AG08395 (cell line): ENCODE data around the gene ZNF350.
"Not testable (repeated sequence)": the region's sequence is repeated elsewhere in the genome, so short reads cannot be mapped to it uniquely, and the experiment has no call there.

Source experiments
- DNase-seq: peaks from one replicate; pipeline ENCODE4 v3.0.0; 2012; ENCODE audit warnings: mixed read lengths, low spot score

The ZNF350 gene

DNA sequence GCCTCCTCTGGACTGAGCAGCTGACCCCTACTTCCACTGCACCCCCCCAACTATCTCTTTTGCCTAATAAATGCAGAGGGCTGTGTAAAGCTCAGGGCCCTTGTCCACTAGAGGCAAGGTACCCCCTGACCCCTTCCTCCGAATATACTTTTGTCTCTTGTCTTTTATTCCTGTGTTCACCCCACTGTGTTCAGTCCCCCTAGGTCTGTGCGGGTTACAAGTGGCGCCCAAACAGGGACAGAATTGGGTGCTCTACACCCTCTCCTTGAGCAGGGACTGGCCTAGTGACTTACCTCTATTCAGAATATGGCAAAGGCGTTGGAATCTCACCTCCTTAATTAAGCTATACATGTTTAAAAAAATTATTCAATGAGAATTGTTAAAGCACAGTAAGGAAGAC, 15.0 kb downstream of the ZNF350 start:
- no peak for DNase-seq

DNA sequence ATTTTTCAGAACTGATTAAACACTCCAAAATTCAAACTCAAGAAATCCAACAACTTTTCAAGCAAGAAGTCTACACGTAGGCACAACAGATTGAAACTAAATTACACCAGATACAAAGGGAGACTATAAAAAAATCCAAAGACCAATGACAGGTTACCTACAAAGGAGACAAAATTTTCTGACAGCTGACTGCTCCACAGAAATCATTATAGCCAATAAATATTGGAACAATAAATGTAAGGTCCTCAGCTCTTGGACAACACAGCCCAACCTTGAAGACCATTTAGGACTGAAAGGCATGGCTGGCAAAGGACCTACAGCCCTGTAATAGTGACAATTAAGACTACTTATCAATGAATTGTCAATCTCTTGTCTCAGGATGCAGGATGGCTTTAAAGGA, 15.9 kb downstream of the ZNF350 start:
- no peak for DNase-seq

- DNase-seq: no peak
Measured at GRCh38 chr19:51965583-51965982, 21.1 kb downstream of the ZNF350 start.

DNA sequence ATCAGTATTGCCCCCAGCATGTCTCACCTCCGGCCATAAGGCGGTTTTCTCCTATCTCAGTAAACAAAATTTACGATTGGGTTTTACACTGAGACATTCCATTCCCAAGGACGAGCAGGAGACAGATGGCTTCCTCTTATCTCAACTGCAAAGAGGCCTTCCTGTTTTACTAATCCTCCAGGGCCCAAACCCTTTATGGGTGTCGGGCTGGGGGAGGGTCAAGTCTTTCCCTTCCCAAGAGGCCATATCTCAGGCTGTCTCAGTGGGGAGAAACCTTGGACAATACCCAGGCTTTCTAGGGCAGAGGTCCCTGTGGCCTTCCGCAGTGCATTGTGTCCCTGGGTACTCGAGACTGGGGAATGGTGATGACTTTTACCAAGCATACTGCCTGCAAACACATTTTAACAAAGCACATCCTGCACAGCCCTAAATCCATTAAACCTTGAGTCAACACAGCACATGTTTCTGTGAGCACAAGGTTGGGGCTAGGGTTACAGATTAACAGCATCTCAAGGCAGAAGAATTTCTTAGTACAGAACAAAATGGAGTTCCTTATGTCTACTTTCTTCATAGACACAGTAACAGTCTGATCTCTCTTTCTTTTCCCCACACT, 25.9 kb downstream of the ZNF350 start:
- DNase-seq: not testable (repeated sequence)

DNA sequence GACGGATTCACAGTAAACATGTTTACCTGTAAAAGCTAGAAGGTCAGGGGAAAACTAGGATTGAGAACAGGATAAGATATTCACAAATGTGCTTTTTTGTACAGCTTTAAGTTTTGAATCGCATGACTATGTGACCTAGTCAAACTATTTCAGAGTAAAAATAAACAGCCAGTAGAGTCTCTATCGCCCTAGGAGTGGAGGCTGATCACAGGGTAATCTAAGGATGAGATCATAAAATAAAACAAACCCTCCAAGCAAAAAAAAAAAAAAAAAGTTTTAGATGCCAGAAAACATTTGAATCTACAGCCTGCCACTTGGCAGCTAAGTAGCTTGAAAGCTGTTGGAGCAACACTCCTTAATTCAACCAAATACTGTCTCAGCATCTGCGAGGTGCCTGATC, 26.8 kb downstream of the ZNF350 start:
- DNase-seq: no peak

- not testable (repeated sequence) for DNase-seq
Measured at GRCh38 chr19:51957846-51958245, 28.8 kb downstream of the ZNF350 start.

- peak; percentile 43 for DNase-seq
Measured at GRCh38 chr19:51948975-51949374, 37.7 kb downstream of the ZNF350 start.

DNA sequence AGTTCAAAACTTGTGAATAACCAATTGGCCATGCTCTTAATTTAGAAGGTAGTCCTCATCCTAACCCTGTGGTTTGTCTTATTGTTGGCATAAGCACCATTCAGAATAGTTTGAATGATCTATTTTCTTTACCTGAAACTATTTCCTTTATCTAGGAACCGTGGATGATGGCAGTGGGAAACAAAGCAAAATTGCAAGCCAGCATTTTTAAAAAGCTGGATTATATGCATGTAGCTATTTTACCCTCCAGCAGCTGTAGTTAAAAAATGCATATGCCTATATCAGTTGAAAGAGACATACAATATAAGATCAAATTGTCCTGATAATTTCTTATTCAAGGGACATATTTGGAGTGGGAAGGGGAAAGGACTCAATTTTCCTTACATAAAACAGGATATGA, 40.0 kb downstream of the ZNF350 start:
- no peak for DNase-seq

DNA sequence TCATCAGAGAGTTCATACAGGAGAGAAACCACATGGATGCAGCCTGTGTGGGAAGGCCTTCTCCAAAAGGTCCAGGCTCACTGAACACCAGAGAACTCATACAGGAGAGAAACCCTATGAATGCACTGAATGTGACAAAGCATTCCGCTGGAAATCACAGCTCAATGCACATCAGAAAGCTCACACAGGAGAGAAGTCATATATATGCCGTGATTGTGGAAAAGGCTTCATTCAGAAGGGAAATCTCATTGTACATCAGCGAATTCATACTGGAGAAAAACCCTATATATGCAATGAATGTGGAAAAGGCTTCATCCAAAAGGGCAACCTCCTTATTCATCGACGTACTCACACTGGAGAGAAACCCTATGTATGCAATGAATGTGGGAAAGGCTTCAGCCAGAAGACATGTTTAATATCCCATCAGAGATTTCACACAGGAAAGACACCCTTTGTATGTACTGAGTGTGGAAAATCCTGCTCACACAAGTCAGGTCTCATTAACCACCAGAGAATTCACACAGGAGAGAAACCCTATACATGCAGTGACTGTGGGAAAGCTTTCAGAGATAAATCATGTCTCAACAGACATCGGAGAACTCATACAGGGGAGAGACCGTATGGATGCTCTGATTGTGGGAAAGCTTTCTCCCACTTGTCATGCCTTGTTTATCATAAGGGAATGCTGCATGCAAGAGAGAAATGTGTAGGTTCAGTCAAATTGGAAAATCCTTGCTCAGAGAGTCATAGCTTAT, 41.7 kb downstream of the ZNF350 start:
- DNase-seq: no peak

DNA sequence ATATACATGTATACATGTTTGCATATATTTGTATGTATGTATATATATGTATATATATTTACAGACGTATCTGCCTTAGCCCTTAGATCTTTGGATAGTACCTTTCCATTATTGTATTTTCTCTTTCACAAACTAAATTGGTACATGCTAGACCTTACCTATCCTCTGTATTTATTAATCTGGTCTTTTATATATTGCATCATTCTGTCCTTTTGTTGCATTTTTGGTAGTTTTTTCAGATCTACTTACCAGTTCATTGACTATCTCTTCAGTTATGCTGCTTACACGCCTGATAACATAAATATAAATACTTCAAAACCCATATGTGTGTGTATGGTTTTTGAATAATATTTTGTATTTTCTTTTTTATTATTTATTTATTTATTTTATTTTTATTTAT, 47.7 kb downstream of the ZNF350 start:
- DNase-seq: no peak

GRCh38 chr19:51931921-51932320, 54.7 kb downstream of the ZNF350 start:
- no peak for DNase-seq

GRCh38 chr19:51927859-51928258, 58.8 kb downstream of the ZNF350 start:
- DNase-seq: no peak

DNA sequence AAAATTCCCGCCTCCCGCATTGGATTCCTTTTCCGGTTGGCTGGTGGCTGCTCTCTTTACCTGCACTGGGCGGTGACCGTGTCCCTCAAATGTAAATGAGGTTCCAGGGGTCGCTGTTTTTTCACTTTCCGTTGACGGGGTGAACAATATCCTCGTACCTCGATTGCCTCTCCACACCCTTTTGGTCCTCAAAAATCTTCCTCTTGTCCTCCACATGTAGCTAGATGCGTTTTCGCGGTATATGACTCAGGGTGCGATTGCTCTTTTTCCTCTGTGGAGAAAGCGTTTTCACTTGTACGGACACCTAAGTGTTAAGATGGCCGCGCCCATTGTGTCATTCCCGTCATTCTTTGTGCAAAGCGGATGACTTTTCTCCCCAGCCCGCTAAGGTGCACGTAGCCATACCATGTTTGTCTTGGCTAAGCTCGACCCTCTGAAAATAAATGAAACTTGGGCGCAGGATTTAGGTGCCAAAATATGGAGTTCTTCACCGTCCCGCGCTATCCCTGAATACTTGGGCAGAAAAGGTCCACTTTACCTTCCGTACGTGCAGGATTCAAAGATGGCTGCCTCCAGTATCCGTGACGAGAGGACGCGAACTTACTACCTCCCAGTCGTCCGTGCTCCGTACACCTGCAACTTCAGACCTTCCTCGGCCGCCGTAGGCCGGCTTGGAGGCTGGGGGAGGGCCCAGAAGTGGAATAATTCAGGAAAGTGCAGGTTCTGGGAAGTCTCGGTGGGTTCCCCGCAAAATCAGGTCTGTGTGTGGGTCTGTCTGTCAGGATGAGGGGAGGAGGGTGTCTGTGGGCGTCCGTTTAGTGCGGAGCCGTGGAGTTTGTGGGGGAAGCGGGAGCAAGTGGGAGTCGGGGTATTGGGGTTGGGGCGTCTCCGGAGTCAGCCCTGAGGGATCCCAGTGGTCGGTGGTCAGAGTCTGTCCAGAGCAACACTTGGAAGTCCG, 59.6 kb downstream of the ZNF350 start, which contains the start of gene ZNF613:
TSS of gene ZNF613 (plus strand) at position 689 of the 958 bp plus-strand sequence. CDS start 8,749 bp downstream, outside the sequence.
- peak; percentile 90 for DNase-seq

GRCh38 chr19:51926426-51926783, 60.2 kb downstream of the ZNF350 start:
- no peak for DNase-seq

GRCh38 chr19:51921949-51922348, 64.7 kb downstream of the ZNF350 start:
- no peak for DNase-seq

DNA sequence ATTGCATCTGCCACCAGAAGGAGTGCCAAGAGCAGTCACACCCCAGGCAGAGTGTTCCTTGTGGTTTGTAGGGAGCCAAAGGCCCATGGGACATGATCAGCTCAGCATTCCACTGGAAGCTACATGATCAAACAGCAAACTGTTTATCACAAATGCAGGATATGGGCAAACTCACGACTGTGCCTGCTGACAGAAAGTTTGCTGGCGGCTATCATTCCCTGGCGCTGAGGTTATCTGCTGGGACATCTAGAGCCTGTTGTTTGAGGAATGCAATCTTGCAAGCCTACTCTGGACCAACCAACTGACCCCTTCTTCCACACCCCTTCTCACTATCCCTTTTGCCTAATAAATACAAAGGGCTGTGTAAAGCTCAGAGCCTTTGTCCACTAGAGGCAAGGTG, 67.0 kb downstream of the ZNF350 start:
- DNase-seq: no peak

- no peak for DNase-seq
Measured at GRCh38 chr19:51916167-51916566, 70.5 kb downstream of the ZNF350 start.

GRCh38 chr19:51915324-51915867, 71.2 kb downstream of the ZNF350 start:
- DNase-seq: no peak
